ENCODE results near the gene SELENOO.

SELENOO gene

DNA sequence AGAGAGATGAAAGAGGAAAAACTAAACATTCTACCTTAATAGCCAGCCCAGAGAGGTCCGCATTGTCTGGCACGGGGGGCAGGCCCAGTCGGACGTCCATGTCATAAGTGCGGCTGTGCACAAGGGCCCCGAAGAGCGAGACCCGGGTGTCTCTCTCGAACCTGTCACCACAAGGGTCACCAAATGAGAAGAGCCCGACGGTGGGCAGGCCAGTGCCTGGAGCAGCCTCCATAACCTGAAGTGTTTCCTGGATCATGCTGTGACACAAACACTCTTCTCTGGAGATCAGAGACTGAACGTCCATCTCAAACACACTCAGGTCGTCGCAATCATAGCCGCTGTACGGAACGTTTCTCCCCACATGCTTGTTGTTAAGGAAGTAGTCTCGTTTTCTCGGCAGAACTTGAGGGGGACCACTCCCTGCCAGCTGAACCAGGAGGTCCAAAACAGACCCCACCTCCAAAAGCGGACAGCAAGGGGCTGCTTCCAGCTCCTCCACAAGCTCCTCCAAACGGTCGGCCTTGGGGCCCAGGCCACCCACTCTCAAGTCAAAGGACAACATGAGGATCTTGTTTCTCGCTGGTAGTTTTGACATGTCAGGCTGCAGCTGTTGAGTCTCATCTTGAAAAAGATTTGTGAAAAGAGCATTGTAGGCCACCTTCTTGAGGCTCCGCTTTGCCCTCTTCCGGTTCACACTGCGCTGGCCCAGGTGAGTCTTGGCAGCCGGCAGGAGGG, 43.0 kb downstream of the SELENOO start:
- DNase-seq = no peak

DNA sequence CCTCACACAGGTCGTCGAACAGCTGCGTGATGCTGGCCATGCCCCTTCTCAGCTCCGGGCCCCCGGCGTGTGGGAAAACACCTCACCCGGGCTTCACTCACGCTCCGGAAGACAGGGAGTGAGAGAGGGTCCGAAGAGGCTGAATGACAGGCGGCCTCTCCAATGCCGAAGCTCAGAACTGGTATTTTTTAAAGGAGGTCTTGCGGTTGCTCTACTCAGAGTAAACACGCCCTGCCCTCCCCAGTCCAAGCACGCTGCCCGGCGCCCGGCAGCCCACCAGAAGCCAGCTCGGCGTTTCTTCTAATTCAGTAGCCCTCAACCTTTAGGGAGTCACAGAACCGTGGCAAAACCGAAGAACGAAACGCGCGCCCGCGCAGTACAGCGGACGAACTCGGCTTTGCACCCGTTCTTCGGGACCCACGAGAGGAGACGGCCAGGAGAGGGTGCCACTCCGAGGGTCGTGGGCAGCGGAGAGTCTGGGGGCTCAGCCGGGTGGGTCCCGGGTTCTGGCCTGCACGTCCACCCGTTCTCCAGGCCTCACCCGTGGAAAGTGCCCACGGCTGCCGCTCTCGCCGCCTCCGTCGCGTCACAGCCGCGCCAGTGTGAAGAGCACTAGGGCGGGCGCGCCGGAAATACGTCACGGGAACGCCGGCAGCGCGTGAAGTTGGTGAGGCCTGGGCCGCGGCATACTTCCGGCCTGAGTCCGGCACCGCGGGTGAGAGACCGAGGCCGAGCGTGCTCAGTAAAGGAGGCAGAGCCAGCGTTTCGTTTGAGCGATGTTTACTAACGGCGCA, 43.8 kb downstream of the SELENOO start, which contains the start of gene TUBGCP6:
TSS of gene TUBGCP6 (minus strand) at position 604 of the 794 bp plus-strand sequence. CDS start at position 40, 564 bp downstream.
- DNase-seq = peak; percentile 64

DNA sequence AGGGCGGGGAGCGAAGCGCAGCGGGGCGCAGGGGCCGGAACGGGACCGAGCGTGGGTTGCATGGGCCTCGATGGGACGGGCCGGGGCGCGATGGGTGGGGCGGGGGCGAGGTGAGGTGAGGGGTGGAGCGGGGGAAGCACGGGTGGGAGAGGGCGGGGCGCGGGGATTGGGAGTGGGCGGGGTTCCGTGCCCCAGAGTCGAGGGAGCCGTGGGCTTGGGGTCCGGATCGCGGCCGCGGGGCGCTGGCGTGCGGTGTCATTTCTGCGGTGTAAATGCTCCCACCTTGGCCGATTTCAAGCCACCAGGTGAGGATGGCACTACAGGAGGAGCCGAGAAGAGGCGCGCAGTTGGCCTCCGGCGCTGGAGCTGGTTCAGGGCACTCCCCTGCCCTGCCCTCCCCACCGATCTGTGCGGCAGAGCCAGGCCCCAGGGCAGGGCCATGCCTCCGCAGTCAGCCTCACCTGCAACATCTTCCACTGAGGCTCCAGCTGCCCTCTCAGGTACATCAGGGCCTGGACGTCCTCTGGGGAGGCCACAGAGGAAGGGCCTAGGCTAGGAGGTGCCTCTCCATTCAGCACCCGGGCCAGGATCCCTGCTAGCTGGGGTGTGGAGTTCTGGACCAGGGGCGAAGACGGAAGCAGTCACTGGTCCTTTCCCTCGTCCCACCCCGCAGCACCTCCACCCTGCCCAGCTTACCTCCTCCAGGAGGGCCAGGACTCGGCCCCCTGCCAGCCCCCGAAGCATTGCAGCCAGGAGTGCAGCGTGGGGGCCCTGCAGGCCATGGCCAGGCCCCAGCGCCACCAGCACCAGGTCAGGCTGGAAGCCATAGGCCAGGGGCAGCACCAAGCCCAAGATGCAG, 44.6 kb downstream of the SELENOO start:
- DNase-seq = no peak

DNA sequence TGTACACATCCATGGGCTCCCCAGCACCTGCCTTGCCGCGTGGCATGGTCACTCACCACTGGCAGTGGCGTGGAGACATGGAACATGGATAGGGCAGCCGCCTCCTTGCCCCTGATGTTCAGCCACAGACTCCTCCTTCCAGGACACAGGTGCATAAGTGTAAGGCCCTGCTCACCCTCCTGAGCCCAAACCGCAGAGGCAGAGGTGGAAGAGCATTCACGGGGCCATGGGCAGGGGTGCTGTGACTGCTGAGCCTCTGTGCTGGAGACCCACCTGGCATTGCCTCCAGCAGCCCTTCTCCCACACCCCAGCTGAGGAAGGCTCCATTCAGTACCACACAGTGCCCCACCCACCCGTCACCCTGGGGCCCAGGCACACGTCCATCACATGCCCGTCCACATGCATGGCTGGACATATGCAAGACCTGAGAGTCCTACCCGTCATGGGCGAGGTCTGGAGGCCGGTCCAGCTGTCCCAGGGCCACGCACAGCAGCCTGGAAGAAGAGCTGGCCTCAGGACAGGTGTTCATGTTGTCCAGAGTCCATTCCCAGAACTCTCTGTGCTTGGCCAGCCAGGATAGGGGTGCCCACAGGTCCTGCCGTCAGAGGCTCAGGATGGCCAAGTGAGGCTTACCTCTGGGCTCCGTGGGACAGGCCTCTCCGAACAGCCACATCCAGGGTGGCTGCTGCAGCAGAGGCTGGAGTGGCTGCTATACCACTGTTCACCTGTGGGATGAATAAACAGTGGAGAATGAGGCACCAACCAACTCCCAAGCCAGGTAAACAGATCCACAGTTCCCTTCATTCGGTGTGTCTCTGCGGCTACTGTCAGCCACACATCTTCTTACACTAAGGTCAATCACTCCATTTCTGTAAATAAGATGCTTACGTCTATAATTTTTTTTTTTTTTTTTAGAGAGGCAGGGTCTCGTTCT, 45.7 kb downstream of the SELENOO start:
- DNase-seq = no peak

DNA sequence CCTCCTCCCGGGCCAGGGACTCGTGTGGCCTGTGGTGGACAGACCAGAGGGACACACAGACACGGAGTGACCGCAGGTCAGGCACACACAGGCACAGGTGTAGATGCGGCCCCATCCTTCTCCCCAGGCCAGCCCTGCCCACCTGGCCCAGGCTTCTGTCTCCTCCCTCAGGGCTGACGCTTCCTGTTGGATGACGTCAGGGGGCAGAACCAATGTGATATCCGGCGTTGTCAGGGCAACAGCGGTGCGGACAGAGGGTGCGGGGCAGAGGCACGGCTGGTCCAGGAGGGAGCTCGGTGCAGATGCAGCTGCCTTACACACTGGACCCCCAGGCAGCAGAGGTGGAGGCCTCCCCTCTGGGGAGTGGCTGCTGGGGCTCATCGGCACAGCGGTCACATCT, 46.9 kb downstream of the SELENOO start:
- no peak for DNase-seq

DNA sequence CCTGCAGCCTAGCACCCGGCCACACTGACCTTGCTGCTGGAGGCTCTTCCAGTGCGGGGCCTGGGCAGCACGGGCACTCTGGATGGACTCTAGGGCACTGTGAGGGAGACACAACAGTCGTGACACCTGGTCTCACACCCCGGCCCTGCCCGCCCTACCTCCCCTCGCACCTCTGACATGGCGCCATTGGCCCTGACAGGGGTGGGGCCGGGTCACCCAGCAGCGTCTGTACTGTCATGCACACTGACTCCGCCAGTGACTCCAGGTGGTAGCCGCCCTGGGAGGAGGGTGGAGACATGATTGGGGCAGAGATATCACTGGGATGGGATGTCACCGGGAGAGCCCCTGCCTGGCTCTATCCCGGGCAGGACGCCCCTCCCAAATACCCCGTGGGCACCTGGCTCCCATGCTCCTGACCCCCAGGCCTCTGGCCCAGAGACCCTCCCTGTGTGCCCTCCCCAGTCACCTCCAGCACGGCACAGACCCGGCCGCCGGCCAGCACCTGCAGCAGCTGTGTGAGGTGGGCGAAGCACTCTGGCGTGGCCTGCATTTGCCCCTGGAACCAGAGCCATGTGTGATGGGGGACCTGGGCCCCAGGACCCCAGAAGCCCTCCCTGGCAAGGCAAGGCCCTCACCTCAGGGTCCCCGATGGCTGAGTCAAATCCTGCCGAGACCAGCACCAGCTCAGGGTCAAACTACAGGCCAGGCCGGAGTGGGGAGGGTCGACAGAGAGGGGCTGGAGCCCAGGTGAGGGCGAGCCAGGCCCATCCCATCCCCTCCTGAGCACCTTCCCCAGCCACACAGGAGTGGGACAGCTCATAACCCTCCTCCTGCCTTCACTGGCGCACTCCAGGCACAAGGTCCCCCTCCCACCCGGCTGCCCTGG, 47.6 kb downstream of the SELENOO start:
- DNase-seq = no peak

DNA sequence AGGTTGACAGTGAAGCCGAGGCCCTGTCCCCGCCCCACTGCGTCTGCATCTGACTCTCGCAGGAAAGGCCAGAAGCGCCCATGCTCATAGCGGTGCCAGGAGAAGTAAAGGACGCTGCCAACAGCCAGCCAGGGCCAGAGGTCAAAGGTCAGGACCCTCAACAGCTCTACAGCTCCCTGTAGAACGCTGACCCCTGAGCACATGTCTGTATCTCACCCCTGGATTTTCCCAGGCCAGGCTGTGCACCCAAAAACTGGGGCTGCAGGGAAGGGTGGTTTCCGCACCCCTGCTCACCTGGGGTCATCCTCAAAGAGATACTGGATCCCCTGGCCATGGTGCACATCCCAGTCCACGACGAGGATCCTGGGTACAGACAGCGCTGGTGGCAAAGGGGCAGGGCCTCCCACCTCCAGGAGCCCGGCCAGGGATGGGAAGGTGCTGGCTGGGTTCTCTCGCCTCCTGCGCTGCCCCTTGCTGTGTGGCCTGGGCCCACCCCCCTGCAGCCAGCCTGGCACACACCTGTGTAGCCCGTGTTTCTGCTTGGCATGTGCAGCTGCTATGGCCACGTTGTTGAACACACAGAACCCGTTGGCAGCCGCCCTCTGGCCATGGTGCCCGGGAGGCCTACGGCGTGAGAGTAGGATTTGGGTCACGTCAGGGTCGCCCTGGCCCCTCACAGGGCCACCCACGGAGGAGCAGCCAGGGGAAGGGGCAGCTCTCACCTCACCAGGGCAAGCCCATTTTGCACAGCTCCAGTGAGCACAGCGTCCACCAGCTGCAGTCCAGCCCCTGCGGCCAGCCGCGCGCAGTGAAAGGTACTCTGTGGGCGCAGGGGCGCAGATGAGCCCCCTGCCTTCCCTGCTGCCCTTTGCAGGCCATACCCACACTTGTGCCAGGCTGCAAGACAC, 48.8 kb downstream of the SELENOO start:
- no peak for DNase-seq

DNA sequence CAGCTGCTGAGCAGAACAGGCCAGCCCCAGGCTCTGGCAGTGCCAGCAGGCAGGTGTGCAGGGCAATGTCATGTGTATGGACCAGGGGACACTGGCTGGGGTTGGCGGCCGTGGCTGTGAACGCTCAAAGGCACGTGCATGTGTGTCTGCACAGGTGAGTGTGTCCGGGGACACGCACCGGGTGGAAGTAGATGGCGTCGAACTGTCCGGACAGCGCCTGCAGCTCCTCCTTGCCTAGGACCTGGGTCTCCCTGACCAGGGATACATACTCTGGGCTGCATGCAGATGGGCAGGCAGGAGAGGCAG, 49.4 kb downstream of the SELENOO start:
- DNase-seq = no peak

DNA sequence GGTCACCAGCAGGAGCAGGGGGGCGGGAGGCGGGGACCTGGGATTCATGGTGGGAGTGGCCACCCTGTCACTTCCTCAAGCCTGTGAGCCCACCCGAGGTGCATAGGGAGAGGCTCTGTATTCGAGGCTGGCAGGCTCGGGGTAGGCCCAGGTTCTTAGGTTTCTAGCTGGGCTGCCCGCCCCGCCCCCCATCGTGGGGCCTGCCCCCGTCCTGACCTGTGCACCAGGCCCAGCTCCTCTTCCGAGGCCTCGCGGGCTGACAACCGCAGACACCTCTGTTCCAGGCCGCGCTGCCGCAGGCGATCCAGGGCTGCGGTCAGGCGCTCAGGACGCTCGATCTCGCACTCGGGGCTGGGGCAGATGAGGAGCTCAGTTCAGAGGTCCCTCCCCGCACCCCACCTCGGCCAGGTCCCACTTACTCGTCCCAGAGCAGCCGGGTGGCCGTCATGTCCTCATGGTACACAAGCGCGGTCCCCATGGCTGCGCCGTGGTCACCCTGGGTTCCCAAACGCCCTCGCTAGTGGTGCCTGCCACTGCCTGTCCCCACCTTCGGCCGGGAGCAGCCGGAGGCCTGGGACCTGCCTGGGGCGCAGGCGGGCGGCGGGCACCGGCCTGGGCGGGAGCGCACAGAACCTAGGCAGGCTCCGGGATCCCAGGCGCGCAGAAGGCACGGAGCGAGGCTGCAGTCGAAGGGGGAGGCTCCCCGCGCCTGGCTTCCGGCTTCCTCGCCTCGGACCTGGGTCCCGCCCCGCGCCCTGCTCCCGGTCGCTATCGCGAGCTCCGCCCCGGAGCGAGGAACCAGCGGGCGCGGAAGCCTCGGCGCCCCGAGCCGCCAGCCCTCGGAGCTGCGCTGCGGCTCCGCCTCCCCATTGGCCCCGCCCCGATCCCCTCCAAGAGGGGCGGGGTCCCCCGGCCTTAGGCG, 50.0 kb downstream of the SELENOO start, which contains the start of gene HDAC10:
TSS of gene HDAC10 (minus strand) at position 711 of the 922 bp plus-strand sequence. CDS start at position 478, 233 bp downstream.
- no peak for DNase-seq

DNA sequence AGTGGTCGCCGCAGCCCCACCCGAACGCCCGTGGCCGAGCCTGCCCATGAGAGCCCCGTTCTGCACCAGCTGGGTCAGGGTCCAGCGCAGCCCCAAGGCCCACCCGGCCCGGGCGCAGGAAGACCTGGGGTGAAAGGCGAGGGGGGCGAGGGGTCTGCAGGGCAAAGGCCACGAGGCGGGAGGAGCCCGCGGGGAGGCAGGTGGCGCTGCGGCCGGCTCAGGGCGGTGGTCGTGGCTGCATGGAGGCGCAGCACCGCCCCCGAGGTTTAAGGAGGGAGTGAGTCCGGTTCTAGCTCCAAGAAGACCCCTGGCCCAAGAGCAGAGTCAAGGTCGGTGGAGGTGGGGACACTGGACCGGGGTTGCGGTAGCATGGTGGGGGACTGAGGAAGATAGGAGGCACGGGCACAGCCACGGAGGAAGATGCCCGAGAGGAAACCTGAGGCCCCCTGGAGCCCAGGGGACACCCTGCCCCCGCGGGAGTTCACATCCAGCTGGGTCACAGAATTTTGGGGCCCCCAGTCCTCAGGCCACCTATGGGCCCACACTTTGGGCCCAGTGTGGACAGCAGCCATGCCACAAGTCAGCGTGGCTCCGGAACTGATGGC, 50.8 kb downstream of the SELENOO start:
- DNase-seq = no peak

DNA sequence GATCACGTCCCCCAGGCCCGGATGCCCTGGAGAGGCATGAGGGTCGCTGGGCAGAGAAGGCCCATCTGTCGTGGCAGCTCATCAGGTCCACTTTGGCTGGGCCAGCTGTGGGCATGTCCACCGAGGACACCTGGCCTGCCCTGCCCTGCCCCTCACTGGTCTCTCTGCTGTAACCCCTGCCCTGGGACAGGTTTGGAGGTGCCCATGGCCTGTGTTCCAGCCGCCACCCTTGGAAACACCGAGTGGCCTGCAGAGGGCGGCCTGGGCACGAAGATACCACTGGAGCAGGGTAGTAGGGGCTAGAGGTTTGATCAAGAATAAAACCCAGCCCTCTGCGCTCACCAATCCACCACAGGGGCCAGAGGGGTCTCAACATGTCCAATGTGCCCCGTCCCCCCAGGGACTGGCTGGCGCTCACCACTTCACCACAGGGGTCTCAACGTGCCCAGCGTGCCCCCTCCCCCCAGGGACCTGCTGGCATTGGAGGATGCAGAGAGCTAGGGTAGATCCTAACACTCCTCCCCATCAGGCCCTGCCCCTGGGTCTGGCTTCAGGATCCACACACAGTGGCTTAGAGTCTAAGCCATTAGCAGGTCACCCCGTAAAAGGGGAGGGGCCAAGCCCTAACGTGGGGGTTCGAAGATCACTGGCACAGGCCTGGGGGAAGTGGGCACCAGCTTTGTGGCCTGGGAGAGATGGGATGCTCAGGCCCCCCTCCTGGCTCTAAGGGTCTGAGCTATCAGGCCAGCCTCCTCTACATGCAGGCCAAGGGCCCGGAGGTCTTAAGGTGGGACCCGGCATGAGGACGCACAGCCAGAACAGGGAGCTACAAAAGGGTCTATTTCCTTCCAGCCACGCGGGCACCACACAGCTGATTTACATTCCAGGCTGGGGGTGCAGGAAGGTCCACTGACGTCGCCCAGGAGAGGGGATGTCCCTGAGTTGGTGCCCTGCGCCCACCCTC, 51.6 kb downstream of the SELENOO start:
- DNase-seq = no peak

DNA sequence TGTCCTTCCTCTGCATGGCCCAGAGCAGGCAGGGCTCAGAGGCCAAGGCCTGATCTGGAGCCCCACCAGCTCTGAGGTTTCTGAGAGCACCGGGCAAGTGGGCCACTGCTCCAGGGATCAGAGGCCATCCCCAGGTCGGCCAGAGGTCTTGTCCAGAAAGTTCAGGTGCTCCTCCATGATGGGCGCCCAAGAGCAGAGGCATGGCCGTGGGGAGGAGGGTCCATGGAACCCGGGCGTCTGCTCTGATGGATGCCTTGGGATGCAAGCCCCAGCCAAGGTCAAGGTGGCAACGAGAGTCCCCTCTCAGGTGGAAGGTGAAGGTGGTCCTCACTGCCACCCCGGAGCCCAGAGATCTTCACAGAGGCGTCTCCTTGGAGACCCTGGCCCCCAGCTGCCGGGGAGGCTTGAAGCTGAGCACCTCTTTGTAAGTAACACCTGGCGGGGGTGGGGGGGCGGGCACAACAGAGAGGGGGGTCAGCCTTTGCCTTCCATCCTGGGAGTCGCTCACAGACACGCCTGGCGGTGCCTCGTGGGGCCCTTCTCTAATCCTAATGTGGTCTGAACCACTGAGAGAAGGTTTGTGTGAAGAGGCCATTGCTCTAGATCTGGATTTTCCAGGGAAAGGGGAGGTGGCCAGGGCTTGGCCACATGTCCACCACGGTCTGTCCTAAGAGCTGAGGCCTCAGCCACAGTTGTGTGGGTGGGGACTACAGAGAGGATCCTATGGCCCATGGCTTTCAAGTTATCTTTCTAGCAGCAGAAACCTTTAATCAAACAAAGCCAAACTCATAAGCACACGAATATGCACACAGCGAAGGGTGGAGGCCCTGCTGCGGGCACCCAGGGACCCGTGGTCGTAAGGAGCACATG, 52.5 kb downstream of the SELENOO start:
- no peak for DNase-seq

DNA sequence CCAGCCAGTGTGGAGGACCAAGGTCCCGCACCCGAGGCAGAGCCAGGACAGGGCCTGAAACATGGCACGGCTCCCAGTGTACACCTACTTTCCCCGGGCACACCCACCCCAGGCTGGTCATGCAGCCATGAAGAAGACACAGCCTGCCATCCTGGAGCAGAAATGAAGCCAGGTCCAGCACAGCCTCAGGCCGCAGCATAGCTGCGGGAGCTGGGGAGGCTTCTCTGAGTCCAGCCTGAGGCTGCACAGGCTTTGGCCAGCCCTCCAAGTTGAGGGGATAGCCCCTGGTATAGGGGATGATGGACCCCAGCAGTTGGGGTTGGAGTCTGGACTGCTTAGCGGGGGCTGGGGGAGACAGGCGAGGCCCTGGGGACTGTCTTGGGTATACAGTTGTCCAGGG, 53.1 kb downstream of the SELENOO start:
- no peak for DNase-seq

DNA sequence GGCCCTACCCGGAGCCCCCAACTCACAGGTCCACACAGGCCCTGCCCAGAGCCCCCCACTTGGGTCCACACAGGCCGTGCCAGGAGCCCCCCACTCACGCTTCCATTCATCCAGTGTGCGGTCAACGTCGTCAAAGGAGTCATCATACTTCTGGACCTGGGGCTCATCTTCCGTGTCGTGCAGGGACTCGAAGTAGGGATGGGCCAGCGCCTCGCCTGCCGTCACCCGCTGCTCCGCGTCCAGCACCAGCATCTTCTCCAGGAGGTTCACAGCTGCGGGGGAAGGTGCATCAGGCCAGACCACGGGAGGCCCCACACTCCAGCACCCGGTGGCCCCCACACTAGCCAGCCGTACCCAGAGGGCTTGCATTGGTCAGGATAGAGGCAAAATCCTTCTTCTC, 54.3 kb downstream of the SELENOO start:
- no peak for DNase-seq

DNA sequence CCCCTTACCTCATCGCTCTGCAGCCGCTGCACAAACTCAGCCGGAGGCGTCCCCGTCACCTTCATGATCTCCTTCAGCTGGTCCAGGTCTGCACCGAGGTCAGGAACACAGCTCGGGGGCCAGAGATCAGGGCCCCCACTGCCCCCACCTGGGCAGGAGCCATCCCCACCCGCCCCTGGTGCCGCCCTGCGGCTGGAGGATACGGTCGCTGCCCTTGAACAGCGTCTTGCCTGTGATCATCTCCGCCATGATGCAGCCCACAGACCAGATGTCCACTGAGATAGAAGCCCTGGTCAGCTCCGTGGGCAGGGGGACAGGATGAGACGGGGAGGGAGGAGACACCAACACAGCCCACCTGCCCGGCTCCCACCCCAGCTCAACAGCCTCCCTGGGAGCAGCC, 54.8 kb downstream of the SELENOO start:
- DNase-seq = no peak

DNA sequence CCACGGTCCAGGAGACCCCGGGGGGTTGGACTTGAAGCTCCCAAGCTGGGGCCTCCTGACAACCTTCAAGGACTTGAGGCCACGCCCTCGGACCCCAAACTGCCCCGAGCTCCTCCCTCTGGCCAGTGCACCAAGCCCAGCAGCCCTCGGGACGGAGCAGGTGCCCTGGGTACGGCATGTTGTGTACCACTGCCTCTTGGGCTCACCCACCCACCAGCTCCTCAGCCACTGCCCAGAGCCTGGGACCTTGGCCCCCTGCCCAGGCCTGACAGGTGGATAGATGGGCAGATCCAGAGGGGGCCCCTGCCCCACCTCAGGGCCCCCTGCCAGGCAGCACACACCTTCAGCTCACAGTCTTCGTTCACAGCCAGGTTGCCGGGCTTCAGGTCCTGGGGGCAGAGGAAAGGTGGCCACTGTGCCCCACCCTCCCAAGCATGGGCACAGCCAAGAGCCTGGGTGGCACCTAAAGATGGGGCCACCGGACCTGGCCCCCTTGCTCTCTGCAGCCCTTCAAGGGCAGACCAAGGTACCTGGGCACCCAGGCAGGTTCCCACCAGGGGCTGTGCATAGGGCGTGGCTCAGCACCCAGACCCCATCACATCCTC, 55.5 kb downstream of the SELENOO start:
- DNase-seq = no peak

Measured in DMS 273 treated with DMSO at 0.1 percent for 48 hours (cell line).